Measurements from ENCODE around the gene ADD1.

ADD1 gene

GRCh38 chr4:2802618-2803531 lies 40.8 kb upstream of the ADD1 start:
- H3K4me3 ChIP-seq (ENCODE audit: low read depth, low read length): no peak overlapping the region
- no peak for TF ChIP-seq CTCF (IDR thresholded peaks at IDR 0.05; ENCODE audit: insufficient read depth, low read depth, low read length, missing control alignments)
- no peak for DNase-seq (ENCODE audit: low read depth)

GRCh38 chr4:2803624-2804448 lies 39.8 kb upstream of the ADD1 start:
- DNase-seq (ENCODE audit: low read depth): no peak
- no peak overlapping the region for H3K4me3 ChIP-seq (ENCODE audit: low read depth, low read length)
- TF ChIP-seq CTCF (IDR thresholded peaks at IDR 0.05; ENCODE audit: insufficient read depth, low read depth, low read length, missing control alignments): no peak

- no peak for TF ChIP-seq CTCF (IDR thresholded peaks at IDR 0.05; ENCODE audit: insufficient read depth, low read depth, low read length, missing control alignments)
- DNase-seq (ENCODE audit: low read depth): no peak
- no peak overlapping the region for H3K4me3 ChIP-seq (ENCODE audit: low read depth, low read length)
These were observed 39.1 kb upstream of the ADD1 start for GRCh38 chr4:2804449-2804972.

- H3K4me3 ChIP-seq (ENCODE audit: low read depth, low read length): no peak overlapping the region
- TF ChIP-seq CTCF (IDR thresholded peaks at IDR 0.05; ENCODE audit: insufficient read depth, low read depth, low read length, missing control alignments): no peak
- DNase-seq (ENCODE audit: low read depth): no peak
These were observed 38.6 kb upstream of the ADD1 start for GRCh38 chr4:2804973-2805501.

- TF ChIP-seq CTCF (IDR thresholded peaks at IDR 0.05; ENCODE audit: insufficient read depth, low read depth, low read length, missing control alignments): no peak
- no peak overlapping the region for H3K4me3 ChIP-seq (ENCODE audit: low read depth, low read length)
- DNase-seq (ENCODE audit: low read depth): no peak
These were observed 37.8 kb upstream of the ADD1 start for GRCh38 chr4:2805712-2806389.

All from GM12865 (cell line).